SJSA1 (cell line): Measurements from ENCODE around the gene IL17REL. TPM values are rescaled to one million over a fixed set of nuclear protein-coding genes. Genes with fewer than 3 reads are reported as not detected.

Experiments used
- DNase-seq, 2 experiments: peaks; one replicate each; pipeline ENCODE4 v3.0.0-alpha.2; 2015 to 2020; ENCODE audit warnings: low spot score in 2 of 2, low read depth in 1 of 2
- H3K27ac ChIP-seq: fragments of 250-450 bp; sonication (Bioruptor Pico); 2 replicates; pipeline ENCODE4 v1.5.1; 2020; ENCODE audit warnings: mild to moderate bottlenecking, moderate library complexity
- H3K27me3 ChIP-seq: fragments of 250-450 bp; sonication (Bioruptor Pico); replicated peaks from 2 replicates; pipeline ENCODE4 v1.5.1; 2020; ENCODE audit warnings: mild to moderate bottlenecking, moderate library complexity
- H3K36me3 ChIP-seq: fragments of 250-450 bp; sonication (Bioruptor Pico); 2 replicates; pipeline ENCODE4 v1.5.1; 2020; ENCODE audit warnings: mild to moderate bottlenecking
- H3K4me1 ChIP-seq: fragments of 250-450 bp; sonication (Bioruptor Pico); replicated peaks from 2 replicates; pipeline ENCODE4 v1.6.1; 2021; ENCODE audit warnings: mild to moderate bottlenecking
- H3K4me3 ChIP-seq: fragments of 250-450 bp; sonication (Bioruptor Pico); 2 replicates; pipeline ENCODE4 v1.5.1; 2020; ENCODE audit warnings: mild to moderate bottlenecking
- H3K9me3 ChIP-seq: fragments of 250-450 bp; sonication (Bioruptor Pico); replicated peaks from 2 replicates; pipeline ENCODE4 v1.5.1; 2020; ENCODE audit warnings: mild to moderate bottlenecking
- total RNA-seq: library from RNA; depleted of rRNA; stranded (reverse); fragments of >200 nt; shearing (Covaris generic); gene quantifications from 2 replicates; pipeline ENCODE4 v1.2.3, GENCODE V29; 2014

The IL17REL gene
- total RNA-seq, 1 experiment from 2014 or later = not detected

DNA sequence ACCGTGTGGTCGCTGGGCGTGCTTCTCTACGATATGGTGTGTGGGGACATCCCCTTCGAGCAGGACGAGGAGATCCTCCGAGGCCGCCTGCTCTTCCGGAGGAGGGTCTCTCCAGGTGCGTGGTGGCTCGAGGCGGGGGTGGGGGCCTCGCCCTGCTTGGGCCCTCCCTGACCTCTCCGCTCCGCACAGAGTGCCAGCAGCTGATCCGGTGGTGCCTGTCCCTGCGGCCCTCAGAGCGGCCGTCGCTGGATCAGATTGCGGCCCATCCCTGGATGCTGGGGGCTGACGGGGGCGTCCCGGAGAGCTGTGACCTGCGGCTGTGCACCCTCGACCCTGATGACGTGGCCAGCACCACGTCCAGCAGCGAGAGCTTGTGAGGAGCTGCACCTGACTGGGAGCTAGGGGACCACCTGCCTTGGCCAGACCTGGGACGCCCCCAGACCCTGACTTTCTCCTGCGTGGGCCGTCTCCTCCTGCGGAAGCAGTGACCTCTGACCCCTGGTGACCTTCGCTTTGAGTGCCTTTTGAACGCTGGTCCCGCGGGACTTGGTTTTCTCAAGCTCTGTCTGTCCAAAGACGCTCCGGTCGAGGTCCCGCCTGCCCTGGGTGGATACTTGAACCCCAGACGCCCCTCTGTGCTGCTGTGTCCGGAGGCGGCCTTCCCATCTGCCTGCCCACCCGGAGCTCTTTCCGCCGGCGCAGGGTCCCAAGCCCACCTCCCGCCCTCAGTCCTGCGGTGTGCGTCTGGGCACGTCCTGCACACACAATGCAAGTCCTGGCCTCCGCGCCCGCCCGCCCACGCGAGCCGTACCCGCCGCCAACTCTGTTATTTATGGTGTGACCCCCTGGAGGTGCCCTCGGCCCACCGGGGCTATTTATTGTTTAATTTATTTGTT lies 49.6 kb downstream of the IL17REL start:
- Histone ChIP-seq H3K27me3 (no peaks in the 10 kb centered on the region), H3K4me1 (peaks cover 33% of the 10 kb centered on the region), H3K4me3 (peak overlapping the region; percentile 88), H3K9me3 (no peaks in the 10 kb centered on the region), H3K27ac (peak overlapping the region; percentile 82), H3K36me3 (peaks cover 57% of the 10 kb centered on the region)
- no peak for DNase-seq

DNA sequence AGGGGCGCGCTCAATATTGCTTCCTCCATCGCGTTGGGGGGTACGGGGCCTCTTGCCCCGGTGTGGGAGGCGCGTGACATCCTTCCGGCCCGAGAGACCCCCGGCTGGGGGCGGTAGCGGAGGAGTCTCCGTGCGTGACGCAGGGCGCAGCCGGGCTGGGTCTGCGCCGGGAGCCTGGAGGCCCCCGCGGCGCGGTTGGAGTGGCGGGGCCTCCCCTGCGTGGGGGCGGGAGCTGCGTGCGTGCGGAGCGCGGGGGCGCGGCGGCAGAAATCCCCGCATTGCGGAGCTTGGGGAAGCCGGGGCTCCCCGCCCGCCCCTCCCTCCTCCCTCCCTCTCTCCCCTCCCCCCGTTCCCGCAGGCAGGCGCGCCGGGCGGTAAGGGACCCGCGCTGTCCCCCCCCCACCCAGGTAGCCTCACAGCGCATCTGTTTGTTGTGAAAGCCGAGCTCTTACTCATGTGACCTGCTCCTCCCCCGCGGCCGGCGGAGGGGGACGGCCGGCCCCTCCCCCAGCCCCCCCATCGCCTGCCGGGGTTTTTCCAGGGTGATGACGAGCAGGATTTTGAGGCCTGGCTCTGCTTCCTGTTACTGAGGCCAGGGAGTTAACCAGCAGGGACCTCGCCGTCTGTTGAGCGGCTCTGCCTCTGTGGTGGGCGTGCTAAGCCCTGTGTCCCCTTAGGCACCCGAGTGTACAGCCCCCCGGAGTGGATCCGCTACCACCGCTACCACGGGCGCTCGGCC lies 50.4 kb downstream of the IL17REL start:
- peak; percentile 73 to 91 for DNase-seq
- Histone ChIP-seq H3K36me3 (peaks cover 57% of the 10 kb centered on the region), H3K27ac (peak overlapping the region; percentile 82)

DNA sequence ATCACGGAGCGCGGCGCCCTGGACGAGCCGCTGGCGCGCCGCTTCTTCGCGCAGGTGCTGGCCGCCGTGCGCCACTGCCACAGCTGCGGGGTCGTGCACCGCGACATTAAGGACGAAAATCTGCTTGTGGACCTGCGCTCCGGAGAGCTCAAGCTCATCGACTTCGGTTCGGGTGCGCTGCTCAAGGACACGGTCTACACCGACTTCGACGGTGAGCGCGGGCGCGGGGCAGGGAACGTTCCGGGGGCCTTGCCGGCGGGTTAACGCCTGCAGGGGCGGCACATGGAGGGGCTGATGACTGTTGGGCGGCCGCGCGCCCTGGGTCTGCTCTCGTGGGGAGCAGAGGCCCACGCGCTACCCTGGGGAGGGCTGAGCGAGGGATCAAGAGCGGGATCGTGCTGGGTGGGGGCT lies 51.0 kb downstream of the IL17REL start:
- DNase-seq = peak in 1 of 2 experiments; percentile 45
- Histone ChIP-seq H3K9me3 (no peaks in the 10 kb centered on the region), H3K4me3 (peak overlapping the region; percentile 88), H3K27me3 (no peaks in the 10 kb centered on the region), H3K27ac (no peak overlapping the region), H3K4me1 (peaks cover 33% of the 10 kb centered on the region), H3K36me3 (peaks cover 55% of the 10 kb centered on the region)

More for the DNA sequence above, 50.4 kb downstream of the IL17REL start:
- Histone ChIP-seq H3K4me1 (peaks cover 33% of the 10 kb centered on the region), H3K4me3 (peak overlapping the region; percentile 88), H3K9me3 (no peaks in the 10 kb centered on the region), H3K27me3 (no peaks in the 10 kb centered on the region)

DNA sequence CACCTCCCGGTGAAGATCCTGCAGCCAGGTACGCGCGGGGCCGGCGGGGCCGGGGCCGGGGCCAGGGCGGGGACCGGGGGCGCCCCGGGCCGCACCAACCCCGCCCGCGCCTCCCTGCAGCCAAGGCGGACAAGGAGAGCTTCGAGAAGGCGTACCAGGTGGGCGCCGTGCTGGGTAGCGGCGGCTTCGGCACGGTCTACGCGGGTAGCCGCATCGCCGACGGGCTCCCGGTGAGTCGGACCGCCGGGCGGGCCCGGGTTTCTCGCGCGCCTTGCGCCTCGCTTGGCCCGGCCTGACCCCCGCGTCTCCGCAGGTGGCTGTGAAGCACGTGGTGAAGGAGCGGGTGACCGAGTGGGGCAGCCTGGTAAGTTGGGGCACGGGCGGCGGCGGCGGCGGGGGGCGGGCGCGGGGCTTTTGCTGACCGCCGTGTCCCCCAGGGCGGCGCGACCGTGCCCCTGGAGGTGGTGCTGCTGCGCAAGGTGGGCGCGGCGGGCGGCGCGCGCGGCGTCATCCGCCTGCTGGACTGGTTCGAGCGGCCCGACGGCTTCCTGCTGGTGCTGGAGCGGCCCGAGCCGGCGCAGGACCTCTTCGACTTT lies 51.5 kb downstream of the IL17REL start:
- Histone ChIP-seq H3K27me3 (no peaks in the 10 kb centered on the region), H3K4me1 (peaks cover 33% of the 10 kb centered on the region), H3K9me3 (no peaks in the 10 kb centered on the region), H3K36me3 (peaks cover 50% of the 10 kb centered on the region), H3K4me3 (peak overlapping the region; percentile 88), H3K27ac (no peak overlapping the region)
- DNase-seq = no peak

DNA sequence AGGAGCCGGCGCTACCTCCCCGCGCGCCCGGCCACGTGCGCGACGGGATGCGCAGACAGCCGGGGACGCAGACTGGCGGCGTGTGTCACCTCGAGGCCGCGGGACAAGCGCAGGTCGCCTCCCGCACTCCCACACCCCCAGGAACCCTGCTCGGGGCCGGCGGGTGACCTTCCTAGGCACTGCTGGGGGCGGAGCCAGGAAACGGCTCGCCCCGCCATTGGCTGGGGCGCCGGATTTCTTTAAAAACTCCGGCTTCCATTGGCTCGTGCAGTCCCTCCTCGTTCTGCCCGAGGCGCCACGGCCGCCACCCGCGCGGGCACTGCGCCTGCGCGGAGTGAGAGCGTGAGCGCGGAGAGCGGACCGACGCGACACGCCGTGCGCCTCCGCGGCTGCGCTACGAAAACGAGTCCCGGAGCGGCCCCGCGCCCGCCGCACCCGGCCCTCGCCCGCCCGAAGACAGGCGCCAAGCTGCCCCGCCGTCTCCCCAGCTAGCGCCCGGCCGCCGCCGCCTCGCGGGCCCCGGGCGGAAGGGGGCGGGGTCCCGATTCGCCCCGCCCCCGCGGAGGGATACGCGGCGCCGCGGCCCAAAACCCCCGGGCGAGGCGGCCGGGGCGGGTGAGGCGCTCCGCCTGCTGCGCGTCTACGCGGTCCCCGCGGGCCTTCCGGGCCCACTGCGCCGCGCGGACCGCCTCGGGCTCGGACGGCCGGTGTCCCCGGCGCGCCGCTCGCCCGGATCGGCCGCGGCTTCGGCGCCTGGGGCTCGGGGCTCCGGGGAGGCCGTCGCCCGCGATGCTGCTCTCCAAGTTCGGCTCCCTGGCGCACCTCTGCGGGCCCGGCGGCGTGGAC lies 52.2 kb downstream of the IL17REL start, which contains the start of gene PIM3:
Gene PIM3, plus strand, starts transcription at position 614 of the 846 bp plus-strand sequence. Its CDS starts 176 bp downstream, at position 790.
- H3K4me3 ChIP-seq = peak within 1 kb of the TSS; percentile 88
- no peaks in the 10 kb centered on the region for H3K9me3 ChIP-seq
- peaks cover 45% of the 10 kb centered on the region for H3K36me3 ChIP-seq
- no peaks in the 10 kb centered on the region for H3K27me3 ChIP-seq
- DNase-seq = peak; percentile 94 to 96
- peaks cover 33% of the 10 kb centered on the region for H3K4me1 ChIP-seq
- H3K27ac ChIP-seq = peak within 1 kb of the TSS; percentile 92

DNA sequence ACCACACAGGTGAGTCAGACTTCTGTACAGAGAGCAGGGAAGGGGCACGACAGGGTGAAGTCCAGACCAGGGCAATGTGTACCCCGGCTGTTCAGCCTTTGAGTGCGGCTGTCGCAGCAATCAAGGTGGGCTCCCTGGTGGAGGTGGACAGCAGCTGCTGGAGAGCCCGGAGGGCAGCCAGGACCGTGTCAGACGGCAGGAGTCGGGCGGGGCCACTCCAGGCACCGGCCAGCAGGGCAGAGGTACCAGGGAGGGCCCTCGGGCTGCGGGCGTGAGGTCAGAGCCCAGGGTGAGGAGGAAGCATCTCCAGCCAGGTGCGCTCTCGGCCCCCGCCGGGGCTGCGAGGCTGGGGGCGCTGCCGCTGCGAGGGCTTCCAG lies 52.8 kb downstream of the IL17REL start:
- Histone ChIP-seq H3K4me1 (peaks cover 35% of the 10 kb centered on the region), H3K27ac (peak overlapping the region; percentile 92), H3K9me3 (no peaks in the 10 kb centered on the region), H3K36me3 (peaks cover 39% of the 10 kb centered on the region), H3K4me3 (peak overlapping the region; percentile 88), H3K27me3 (no peaks in the 10 kb centered on the region)
- no peak for DNase-seq

DNA sequence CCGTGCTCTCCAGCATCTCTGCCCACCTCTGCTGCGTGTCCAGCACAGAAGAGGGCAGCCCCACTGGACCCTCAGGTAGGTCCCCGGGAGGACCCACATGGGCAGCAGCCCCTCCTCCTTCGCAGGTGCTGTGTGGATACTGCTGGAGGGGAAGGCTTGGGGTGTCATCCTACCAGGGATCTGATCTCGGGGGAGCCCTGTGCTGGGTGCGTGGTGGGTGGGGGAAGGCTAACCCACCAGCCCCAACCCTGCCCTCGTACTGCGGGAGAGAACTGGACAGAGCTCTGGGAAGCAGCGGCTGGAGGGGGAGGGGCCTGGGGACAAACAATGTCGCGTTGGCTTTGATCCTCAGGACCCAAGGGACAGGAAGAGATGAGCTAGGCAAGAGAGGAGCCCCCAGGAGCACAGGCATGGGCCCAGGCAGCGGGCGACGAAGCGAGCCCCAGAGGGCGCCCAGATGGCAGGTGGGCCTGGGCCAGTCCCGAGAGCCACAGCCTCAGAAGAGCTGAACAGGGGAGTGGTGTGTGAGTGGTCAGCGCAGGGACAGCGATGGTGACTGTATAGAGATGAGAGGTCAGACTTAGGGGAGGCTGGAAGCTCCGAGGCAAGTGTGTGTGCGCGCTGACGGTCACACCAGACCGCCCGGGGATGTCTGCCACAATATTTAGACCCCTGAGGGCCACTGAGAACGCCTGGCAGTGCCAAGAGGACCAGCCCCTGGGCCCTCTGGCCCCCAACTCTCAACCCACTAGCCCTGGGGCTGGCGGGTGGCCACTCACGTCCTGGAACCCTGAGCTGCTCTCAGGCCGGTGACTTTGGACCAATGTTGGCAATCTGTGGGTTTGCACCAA lies 53.4 kb downstream of the IL17REL start:
- Histone ChIP-seq H3K36me3 (peaks cover 33% of the 10 kb centered on the region), H3K4me1 (peaks cover 39% of the 10 kb centered on the region), H3K27ac (no peak overlapping the region), H3K4me3 (peak overlapping the region; percentile 88), H3K9me3 (no peaks in the 10 kb centered on the region), H3K27me3 (no peaks in the 10 kb centered on the region)
- DNase-seq = no peak

DNA sequence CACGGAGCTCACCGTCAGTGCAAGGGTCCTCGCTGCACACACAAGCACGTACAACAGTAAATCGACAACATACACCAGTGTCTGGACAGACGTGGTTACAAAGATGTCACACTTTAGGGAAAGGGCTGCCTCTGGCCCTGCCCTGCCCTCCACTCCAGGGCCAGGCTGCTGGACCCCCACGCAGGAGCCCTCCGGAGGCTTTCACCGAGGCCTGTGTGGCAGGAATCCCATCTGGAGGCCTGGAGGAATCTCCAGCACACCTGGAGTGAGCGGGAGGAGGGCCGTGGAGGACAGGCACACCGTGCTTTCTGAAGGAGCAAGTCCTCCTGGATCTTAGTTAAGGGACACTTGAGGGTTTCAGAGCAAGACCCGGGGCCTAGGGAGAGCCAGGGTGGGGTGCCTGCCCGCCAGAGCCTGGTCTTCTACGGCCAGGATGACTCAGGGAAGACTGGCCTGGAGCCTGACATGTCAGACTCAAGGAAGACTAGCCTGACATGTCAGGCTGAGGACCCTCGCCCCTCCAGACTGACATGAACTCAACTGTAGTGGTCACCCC lies 54.1 kb downstream of the IL17REL start:
- Histone ChIP-seq H3K27ac (no peak overlapping the region), H3K27me3 (no peaks in the 10 kb centered on the region), H3K4me1 (peaks cover 46% of the 10 kb centered on the region), H3K4me3 (no peak overlapping the region), H3K36me3 (peaks cover 25% of the 10 kb centered on the region), H3K9me3 (no peaks in the 10 kb centered on the region)
- no peak for DNase-seq

DNA sequence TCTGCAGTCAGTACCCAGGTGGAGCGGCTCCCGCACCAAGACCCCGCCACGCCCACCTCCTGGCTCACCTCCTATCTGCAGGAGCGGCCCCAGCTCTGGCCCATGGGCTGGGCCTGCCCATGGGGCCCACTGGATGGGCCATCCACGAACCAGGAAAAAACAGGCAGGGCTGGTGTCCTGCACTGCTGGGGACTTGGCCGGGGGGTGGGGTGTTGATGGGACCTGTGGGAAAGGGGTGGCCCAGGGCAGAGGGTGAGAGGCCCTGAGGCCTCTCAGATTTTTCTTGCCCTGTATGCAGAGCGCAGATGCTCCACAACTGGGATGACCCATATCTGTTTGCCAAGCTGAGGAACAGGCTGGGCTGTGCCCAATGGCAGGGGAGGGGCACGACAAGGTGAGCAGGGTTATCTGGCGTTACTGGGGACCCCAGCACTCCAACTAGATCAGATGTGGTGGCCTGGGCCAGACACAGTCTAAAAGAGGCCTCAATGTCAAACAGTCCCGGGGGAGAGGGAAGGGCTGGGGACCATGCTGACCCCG lies 54.7 kb downstream of the IL17REL start:
- H3K27me3 ChIP-seq = no peaks in the 10 kb centered on the region
- H3K4me3 ChIP-seq = no peak overlapping the region
- peaks cover 20% of the 10 kb centered on the region for H3K36me3 ChIP-seq
- no peak for DNase-seq
- peaks cover 47% of the 10 kb centered on the region for H3K4me1 ChIP-seq
- H3K27ac ChIP-seq = no peak overlapping the region
- H3K9me3 ChIP-seq = no peaks in the 10 kb centered on the region

DNA sequence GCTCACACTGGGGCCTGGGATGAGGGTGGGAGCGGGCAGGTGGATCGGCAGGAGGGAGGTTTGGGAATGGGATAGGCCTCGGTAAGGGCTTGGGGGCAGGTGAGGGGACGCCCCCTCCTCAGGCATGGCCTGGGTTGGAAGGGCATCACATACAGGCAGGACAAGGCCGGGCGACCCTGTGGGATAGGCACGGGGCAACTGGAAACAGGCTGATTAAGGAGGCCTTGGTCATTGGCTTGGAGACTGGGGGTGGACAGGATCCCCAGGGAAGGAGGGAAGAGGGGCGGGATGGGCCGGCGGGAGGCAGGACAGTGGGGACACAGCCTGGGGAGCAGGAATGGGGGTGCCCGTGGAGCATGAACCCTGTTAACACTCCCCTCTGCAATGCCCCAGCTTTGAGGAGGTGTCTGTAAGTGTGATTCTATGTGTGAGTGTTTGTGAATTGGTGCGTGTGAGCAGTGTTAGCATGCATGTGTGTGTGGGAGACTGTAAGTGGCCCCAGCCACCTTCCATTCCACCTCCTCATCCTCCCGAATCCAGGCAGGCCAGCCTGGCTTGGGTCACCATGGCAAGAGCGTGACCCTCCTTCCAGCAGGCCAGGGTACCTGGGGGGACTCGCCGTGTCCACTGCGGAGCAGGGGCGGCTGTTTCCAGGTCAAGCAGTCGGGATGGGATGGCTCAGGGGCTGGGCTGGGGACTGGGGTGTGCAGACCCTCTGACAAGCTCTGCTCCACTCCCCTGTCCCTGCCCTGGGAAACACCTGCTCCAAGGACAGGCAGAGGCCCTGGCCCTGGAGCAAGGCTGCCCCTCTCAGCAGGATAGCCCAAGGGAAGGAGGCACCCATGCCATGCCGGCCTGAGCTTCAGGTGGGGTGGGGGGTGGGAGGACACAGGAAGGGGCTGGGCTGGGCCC lies 55.4 kb downstream of the IL17REL start:
- no peak for DNase-seq
- Histone ChIP-seq H3K27ac (no peak overlapping the region), H3K4me1 (peaks cover 49% of the 10 kb centered on the region), H3K36me3 (peaks cover 14% of the 10 kb centered on the region), H3K4me3 (no peak overlapping the region), H3K9me3 (no peaks in the 10 kb centered on the region), H3K27me3 (no peaks in the 10 kb centered on the region)

DNA sequence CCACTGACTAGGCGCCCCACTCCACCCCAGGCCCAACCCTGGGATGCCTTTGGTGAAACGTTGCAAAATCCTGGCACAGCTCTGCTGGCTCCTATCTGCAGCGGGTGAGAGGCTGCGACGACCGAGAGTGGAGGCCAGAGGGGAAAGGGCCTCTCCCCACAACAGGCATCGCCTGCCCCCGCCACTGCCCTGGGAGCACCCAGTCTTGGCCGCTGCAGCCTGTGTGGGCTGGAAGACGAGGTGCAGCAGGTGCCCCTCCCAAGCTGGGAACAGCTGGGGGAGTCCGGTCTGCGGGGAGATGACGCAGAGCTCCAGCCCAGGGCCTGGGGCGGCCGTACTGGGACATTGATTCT lies 56.2 kb downstream of the IL17REL start:
- DNase-seq = no peak
- Histone ChIP-seq H3K27ac (no peak overlapping the region), H3K4me3 (no peak overlapping the region), H3K9me3 (0 out of 2 replicates have a peak, but pooled peaks cover under 1% of the 10 kb centered on the region), H3K27me3 (no peaks in the 10 kb centered on the region), H3K4me1 (peaks cover 50% of the 10 kb centered on the region), H3K36me3 (peaks cover 8% of the 10 kb centered on the region)
